ENCODE measurements around the gene NOP9.

The NOP9 gene

DNA sequence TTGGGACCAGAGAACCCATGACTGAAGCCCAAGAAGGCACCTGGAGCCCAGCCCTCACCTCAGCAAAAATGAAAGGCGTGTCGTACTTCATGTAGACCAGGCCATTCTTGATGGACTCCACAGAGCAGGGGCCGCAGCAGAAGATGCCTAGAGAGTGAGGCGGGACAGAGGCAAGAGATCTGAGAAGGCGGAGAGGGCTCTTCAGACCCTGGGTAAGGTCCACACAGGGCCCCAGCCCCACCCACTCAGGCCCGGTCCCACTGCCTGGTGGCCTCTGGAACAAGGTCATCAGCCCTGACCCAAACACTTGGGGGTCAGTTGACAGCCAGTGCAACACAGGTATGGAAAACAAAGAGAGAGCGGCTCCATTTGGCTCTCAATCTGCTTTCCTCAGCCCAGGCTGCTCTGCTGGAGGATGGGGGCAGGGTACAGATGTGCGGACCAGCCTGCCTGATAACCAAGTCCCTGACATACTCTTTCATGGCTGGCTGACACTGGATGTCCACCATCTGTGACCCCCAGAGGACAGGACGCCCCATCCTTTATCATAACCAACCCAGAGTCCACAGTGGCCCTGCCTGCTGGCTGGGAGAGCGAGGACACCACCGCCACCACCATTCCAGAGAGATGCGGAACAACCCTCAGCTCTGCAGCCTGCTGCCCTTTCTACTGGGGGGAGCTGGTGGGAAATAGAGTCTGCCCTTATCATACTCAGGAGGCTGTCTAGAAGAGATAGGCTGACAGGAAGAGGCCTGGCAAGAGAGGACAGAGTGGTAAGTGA is 43.5 kb upstream of the NOP9 start:
- no peak overlapping the region for H2BK15ac ChIP-seq (ENCODE audit: low read length)
- no peak for DNase-seq (ENCODE audit: low spot score)
- no peak overlapping the region for H2BK5ac ChIP-seq (ENCODE audit: low read length)
- no peak overlapping the region for H4K91ac ChIP-seq (ENCODE audit: low read depth, low read length, poor library complexity)
- no peak overlapping the region for H2BK12ac ChIP-seq (ENCODE audit: low read length)
- H3K36me3 ChIP-seq (replicated peaks in 1 of 2; ENCODE audit: control insufficient read depth in 2 of 2, insufficient read depth in 2 of 2, low read length in 2 of 2), result no peaks in the 10 kb centered on the region
- H2AFZ ChIP-seq (ENCODE audit: low read length), result no peak overlapping the region
- H2AK5ac ChIP-seq (ENCODE audit: low read depth, low read length), result no peak overlapping the region
- H3K4me1 ChIP-seq (ENCODE audit: control insufficient read depth in 2 of 2, insufficient read depth in 1 of 2, low read depth in 1 of 2, low read length in 2 of 2), result no peaks in the 10 kb centered on the region
- no peak overlapping the region for H3K27ac ChIP-seq (replicated peaks; ENCODE audit: low read length)
- H3K27me3 ChIP-seq (ENCODE audit: control insufficient read depth in 3 of 3, insufficient read depth in 3 of 3, low read depth in 1 of 3, low read length in 3 of 3), result no peaks in the 10 kb centered on the region
- WGBS, 2 donors (ENCODE audit: extremely low coverage in 2 of 2, insufficient read length in 2 of 2, insufficient replicate concordance in 1 of 2), result no CpG with 5 or more reads among the region's 12 CpGs
- no peak overlapping the region for H2BK120ac ChIP-seq (ENCODE audit: low read depth, low read length)
- H3K18ac ChIP-seq (ENCODE audit: low read length), result no peak overlapping the region
- peak overlapping the region; percentile 23 for H3K23ac ChIP-seq (ENCODE audit: low read depth, low read length, poor library complexity)
- no peak overlapping the region for H3K4me2 ChIP-seq (ENCODE audit: insufficient read depth, low read length, poor library complexity, severe bottlenecking)
- no peak overlapping the region for H3K14ac ChIP-seq (ENCODE audit: low read length)
- H3K9me3 ChIP-seq (replicated peaks in 1 of 2; ENCODE audit: control insufficient read depth in 2 of 2, insufficient read depth in 1 of 2, low read depth in 1 of 2, low read length in 2 of 2), result no peaks in the 10 kb centered on the region
- peaks cover 1% of the 10 kb centered on the region for H3K79me1 ChIP-seq (ENCODE audit: low read depth, low read length)
- H3K4ac ChIP-seq (ENCODE audit: low read length), result no peak overlapping the region
- H4K8ac ChIP-seq (ENCODE audit: low read depth, low read length), result no peak overlapping the region
- H3K9ac ChIP-seq (ENCODE audit: low read depth, low read length, poor library complexity), result no peak overlapping the region
- H3K4me3 ChIP-seq (ENCODE audit: low read length in 2 of 2), result no peak overlapping the region

- Histone ChIP-seq H3K23ac (ENCODE audit: low read depth, low read length, poor library complexity) (no peak overlapping the region), H3K4me2 (ENCODE audit: insufficient read depth, low read length, poor library complexity, severe bottlenecking) (no peak overlapping the region), H2AFZ (ENCODE audit: low read length) (no peak overlapping the region), H3K27me3 (ENCODE audit: control insufficient read depth in 3 of 3, insufficient read depth in 3 of 3, low read depth in 1 of 3, low read length in 3 of 3) (no peaks in the 10 kb centered on the region), H3K18ac (ENCODE audit: low read length) (no peak overlapping the region), H4K91ac (ENCODE audit: low read depth, low read length, poor library complexity) (no peak overlapping the region), H2BK12ac (ENCODE audit: low read length) (no peak overlapping the region), H3K14ac (ENCODE audit: low read length) (no peak overlapping the region), H4K8ac (ENCODE audit: low read depth, low read length) (no peak overlapping the region), H3K79me1 (ENCODE audit: low read depth, low read length) (peaks cover 1% of the 10 kb centered on the region), H3K9me3 (replicated peaks in 1 of 2; ENCODE audit: control insufficient read depth in 2 of 2, insufficient read depth in 1 of 2, low read depth in 1 of 2, low read length in 2 of 2) (no peaks in the 10 kb centered on the region), H2BK120ac (ENCODE audit: low read depth, low read length) (no peak overlapping the region), H3K36me3 (replicated peaks in 1 of 2; ENCODE audit: control insufficient read depth in 2 of 2, insufficient read depth in 2 of 2, low read length in 2 of 2) (no peaks in the 10 kb centered on the region), H3K4me1 (ENCODE audit: control insufficient read depth in 2 of 2, insufficient read depth in 1 of 2, low read depth in 1 of 2, low read length in 2 of 2) (no peaks in the 10 kb centered on the region), H2BK5ac (ENCODE audit: low read length) (no peak overlapping the region), H3K9ac (ENCODE audit: low read depth, low read length, poor library complexity) (no peak overlapping the region), H2BK15ac (ENCODE audit: low read length) (no peak overlapping the region), H3K4ac (ENCODE audit: low read length) (no peak overlapping the region), H2AK5ac (ENCODE audit: low read depth, low read length) (no peak overlapping the region), H3K4me3 (ENCODE audit: low read length in 2 of 2) (no peak overlapping the region), H3K27ac (replicated peaks; ENCODE audit: low read length) (no peak overlapping the region)
- no CpG with 5 or more reads among the region's 4 CpGs for WGBS, 2 donors (ENCODE audit: extremely low coverage in 2 of 2, insufficient read length in 2 of 2, insufficient replicate concordance in 1 of 2)
- DNase-seq (ENCODE audit: low spot score), result no peak
Measured at GRCh38 chr14:24256960-24257359, 42.7 kb upstream of the NOP9 start.

DNA sequence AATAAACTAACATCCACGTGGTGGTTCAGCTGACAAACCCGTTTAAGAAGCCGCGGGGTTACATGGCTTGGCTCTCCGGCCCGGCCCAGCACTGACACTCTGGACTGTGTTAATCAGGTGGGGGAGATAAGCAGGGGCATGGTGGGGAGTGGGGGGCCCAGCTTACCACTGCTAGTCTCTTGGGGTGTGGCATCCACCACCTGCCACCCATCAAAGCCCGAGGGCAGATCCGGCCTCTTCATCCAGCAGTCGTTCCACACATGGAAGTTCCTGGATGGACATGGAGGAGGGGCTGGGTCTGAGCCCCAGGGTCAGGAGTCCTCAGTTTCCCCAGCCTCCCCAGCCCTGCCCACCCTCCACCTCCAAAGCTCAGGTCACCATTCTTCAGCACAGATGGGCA is 41.5 kb upstream of the NOP9 start:
- no peak overlapping the region for H3K14ac ChIP-seq (ENCODE audit: low read length)
- H2BK5ac ChIP-seq (ENCODE audit: low read length), result no peak overlapping the region
- DNase-seq (ENCODE audit: low spot score), result no peak
- no peak overlapping the region for H2BK15ac ChIP-seq (ENCODE audit: low read length)
- H3K36me3 ChIP-seq (replicated peaks in 1 of 2; ENCODE audit: control insufficient read depth in 2 of 2, insufficient read depth in 2 of 2, low read length in 2 of 2), result no peaks in the 10 kb centered on the region
- H3K79me1 ChIP-seq (ENCODE audit: low read depth, low read length), result peaks cover 1% of the 10 kb centered on the region
- H3K27me3 ChIP-seq (ENCODE audit: control insufficient read depth in 3 of 3, insufficient read depth in 3 of 3, low read depth in 1 of 3, low read length in 3 of 3), result no peaks in the 10 kb centered on the region
- WGBS, 2 donors (ENCODE audit: extremely low coverage in 2 of 2, insufficient read length in 2 of 2, insufficient replicate concordance in 1 of 2), result no CpG with 5 or more reads among the region's 9 CpGs
- H2AFZ ChIP-seq (ENCODE audit: low read length), result no peak overlapping the region
- H3K18ac ChIP-seq (ENCODE audit: low read length), result no peak overlapping the region
- H3K4ac ChIP-seq (ENCODE audit: low read length), result no peak overlapping the region
- H3K4me1 ChIP-seq (ENCODE audit: control insufficient read depth in 2 of 2, insufficient read depth in 1 of 2, low read depth in 1 of 2, low read length in 2 of 2), result no peaks in the 10 kb centered on the region
- no peaks in the 10 kb centered on the region for H3K9me3 ChIP-seq (replicated peaks in 1 of 2; ENCODE audit: control insufficient read depth in 2 of 2, insufficient read depth in 1 of 2, low read depth in 1 of 2, low read length in 2 of 2)
- peak overlapping the region; percentile 67 for H2AK5ac ChIP-seq (ENCODE audit: low read depth, low read length)
- no peak overlapping the region for H3K9ac ChIP-seq (ENCODE audit: low read depth, low read length, poor library complexity)
- H2BK120ac ChIP-seq (ENCODE audit: low read depth, low read length), result peak overlapping the region; percentile 57
- H3K23ac ChIP-seq (ENCODE audit: low read depth, low read length, poor library complexity), result peak overlapping the region; percentile 29
- no peak overlapping the region for H3K4me2 ChIP-seq (ENCODE audit: insufficient read depth, low read length, poor library complexity, severe bottlenecking)
- H4K91ac ChIP-seq (ENCODE audit: low read depth, low read length, poor library complexity), result no peak overlapping the region
- H2BK12ac ChIP-seq (ENCODE audit: low read length), result no peak overlapping the region
- no peak overlapping the region for H3K27ac ChIP-seq (replicated peaks; ENCODE audit: low read length)
- peak overlapping the region; percentile 32 for H4K8ac ChIP-seq (ENCODE audit: low read depth, low read length)
- no peak overlapping the region for H3K4me3 ChIP-seq (ENCODE audit: low read length in 2 of 2)

- H4K91ac ChIP-seq (ENCODE audit: low read depth, low read length, poor library complexity), result no peak overlapping the region
- WGBS, 2 donors (ENCODE audit: extremely low coverage in 2 of 2, insufficient read length in 2 of 2, insufficient replicate concordance in 1 of 2), result no CpG with 5 or more reads among the region's 18 CpGs
- H3K14ac ChIP-seq (ENCODE audit: low read length), result no peak overlapping the region
- H3K79me1 ChIP-seq (ENCODE audit: low read depth, low read length), result peaks cover 1% of the 10 kb centered on the region
- H2BK120ac ChIP-seq (ENCODE audit: low read depth, low read length), result peak overlapping the region; percentile 57
- H3K4me2 ChIP-seq (ENCODE audit: insufficient read depth, low read length, poor library complexity, severe bottlenecking), result no peak overlapping the region
- H2AFZ ChIP-seq (ENCODE audit: low read length), result no peak overlapping the region
- no peak overlapping the region for H2BK12ac ChIP-seq (ENCODE audit: low read length)
- H2BK15ac ChIP-seq (ENCODE audit: low read length), result no peak overlapping the region
- no peak overlapping the region for H3K4me3 ChIP-seq (ENCODE audit: low read length in 2 of 2)
- H3K9ac ChIP-seq (ENCODE audit: low read depth, low read length, poor library complexity), result peak overlapping the region; percentile 72
- H2AK5ac ChIP-seq (ENCODE audit: low read depth, low read length), result peak overlapping the region; percentile 67
- H3K4me1 ChIP-seq (ENCODE audit: control insufficient read depth in 2 of 2, insufficient read depth in 1 of 2, low read depth in 1 of 2, low read length in 2 of 2), result no peaks in the 10 kb centered on the region
- peak overlapping the region; percentile 29 for H3K23ac ChIP-seq (ENCODE audit: low read depth, low read length, poor library complexity)
- DNase-seq (ENCODE audit: low spot score), result no peak
- H4K8ac ChIP-seq (ENCODE audit: low read depth, low read length), result peak overlapping the region; percentile 32
- H3K36me3 ChIP-seq (replicated peaks in 1 of 2; ENCODE audit: control insufficient read depth in 2 of 2, insufficient read depth in 2 of 2, low read length in 2 of 2), result no peaks in the 10 kb centered on the region
- no peaks in the 10 kb centered on the region for H3K27me3 ChIP-seq (ENCODE audit: control insufficient read depth in 3 of 3, insufficient read depth in 3 of 3, low read depth in 1 of 3, low read length in 3 of 3)
- H3K27ac ChIP-seq (replicated peaks; ENCODE audit: low read length), result no peak overlapping the region
- H3K18ac ChIP-seq (ENCODE audit: low read length), result no peak overlapping the region
- H2BK5ac ChIP-seq (ENCODE audit: low read length), result no peak overlapping the region
- no peak overlapping the region for H3K4ac ChIP-seq (ENCODE audit: low read length)
- no peaks in the 10 kb centered on the region for H3K9me3 ChIP-seq (replicated peaks in 1 of 2; ENCODE audit: control insufficient read depth in 2 of 2, insufficient read depth in 1 of 2, low read depth in 1 of 2, low read length in 2 of 2)
Measured at GRCh38 chr14:24258548-24259265, 40.9 kb upstream of the NOP9 start.

Measured in neuronal stem cell (in vitro differentiated cells).